ENCODE data around the gene SART3.
"Not testable (repeated sequence)": the region's sequence is repeated elsewhere in the genome, so short reads cannot be mapped to it uniquely, and the experiment has no call there.

SART3 gene

DNA sequence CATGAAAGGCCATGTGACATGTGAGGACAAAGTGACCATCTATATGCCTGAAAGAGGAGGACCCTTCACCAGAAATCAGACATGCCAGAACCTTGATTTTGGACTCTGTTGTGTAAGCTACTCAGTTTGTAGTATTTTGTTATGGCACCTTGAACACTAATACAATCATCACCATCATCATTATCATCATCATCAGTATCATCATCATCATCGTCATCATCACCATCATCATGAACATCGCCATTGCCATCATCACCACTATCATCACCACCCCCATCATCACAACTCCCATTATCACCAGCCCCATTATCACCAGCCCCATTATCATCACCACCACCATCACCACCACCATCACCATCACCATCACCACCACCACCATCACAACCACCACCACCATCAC, 17.3 kb upstream of the SART3 start:
- DNase-seq (ENCODE audit: low read depth in 2 of 2): no peak
- no peak overlapping the region for H3K4me3 ChIP-seq (replicated peaks in 1 of 2; ENCODE audit: low read depth in 2 of 2, low read length in 2 of 2)
- TF ChIP-seq, protein P1, sequence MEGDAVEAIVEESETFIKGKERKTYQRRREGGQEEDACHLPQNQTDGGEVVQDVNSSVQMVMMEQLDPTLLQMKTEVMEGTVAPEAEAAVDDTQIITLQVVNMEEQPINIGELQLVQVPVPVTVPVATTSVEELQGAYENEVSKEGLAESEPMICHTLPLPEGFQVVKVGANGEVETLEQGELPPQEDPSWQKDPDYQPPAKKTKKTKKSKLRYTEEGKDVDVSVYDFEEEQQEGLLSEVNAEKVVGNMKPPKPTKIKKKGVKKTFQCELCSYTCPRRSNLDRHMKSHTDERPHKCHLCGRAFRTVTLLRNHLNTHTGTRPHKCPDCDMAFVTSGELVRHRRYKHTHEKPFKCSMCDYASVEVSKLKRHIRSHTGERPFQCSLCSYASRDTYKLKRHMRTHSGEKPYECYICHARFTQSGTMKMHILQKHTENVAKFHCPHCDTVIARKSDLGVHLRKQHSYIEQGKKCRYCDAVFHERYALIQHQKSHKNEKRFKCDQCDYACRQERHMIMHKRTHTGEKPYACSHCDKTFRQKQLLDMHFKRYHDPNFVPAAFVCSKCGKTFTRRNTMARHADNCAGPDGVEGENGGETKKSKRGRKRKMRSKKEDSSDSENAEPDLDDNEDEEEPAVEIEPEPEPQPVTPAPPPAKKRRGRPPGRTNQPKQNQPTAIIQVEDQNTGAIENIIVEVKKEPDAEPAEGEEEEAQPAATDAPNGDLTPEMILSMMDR (IDR thresholded peaks at IDR 0.05; ENCODE audit: low read depth, low read length): no peak

DNA sequence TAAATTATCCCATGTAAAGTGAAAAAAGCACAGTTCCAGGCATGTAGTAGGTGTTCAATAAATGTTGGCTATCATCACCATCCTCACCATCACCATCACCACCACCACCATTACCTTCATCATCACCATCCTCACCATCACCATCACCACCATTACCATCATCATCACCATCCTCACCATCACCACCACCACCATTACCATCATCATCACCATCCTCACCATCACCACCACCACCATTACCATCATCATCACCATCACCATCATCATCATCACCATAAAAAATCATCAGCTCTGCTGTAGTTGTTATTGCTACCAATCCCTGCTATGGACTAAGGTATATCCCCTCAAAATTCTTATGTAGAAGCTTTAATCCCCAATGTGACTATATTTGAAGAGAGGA, 16.5 kb upstream of the SART3 start:
- no peak overlapping the region for H3K4me3 ChIP-seq (replicated peaks in 1 of 2; ENCODE audit: low read depth in 2 of 2, low read length in 2 of 2)
- no peak for DNase-seq (ENCODE audit: low read depth in 2 of 2)

DNA sequence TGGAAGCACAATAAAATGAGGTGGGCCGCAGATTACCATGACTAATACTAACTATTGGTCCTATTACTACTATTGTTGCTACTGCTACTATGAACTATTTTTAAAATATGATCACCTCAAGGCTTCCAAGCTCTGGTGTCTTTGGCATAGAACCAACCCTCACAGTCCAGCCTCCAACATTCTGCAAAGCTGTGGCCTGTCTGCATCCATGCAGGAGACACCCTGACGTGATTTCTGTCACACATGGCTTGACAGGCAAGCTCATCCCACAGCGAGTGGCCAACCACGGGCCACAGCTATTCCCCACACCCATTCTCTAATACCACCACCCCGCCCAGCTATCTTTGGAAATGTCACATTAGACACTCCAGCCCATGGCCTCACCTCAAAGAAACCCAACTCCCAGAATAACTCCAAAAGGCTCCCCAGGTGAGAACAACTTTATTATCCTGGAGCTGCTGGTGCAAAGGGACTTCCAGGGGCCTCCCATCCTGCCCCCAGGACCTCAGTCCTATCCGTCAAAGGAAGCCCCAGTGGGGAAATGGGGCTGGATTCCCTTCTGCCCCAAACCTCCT, 15.8 kb upstream of the SART3 start:
- H3K4me3 ChIP-seq (replicated peaks in 1 of 2; ENCODE audit: low read depth in 2 of 2, low read length in 2 of 2): no peak overlapping the region
- TF ChIP-seq, protein P1 (IDR thresholded peaks at IDR 0.05; ENCODE audit: low read depth, low read length): no peak
- DNase-seq (ENCODE audit: low read depth in 2 of 2): no peak

More for the DNA sequence above, 16.5 kb upstream of the SART3 start:
- TF ChIP-seq, protein P1 (IDR thresholded peaks at IDR 0.05; ENCODE audit: low read depth, low read length): no peak

DNA sequence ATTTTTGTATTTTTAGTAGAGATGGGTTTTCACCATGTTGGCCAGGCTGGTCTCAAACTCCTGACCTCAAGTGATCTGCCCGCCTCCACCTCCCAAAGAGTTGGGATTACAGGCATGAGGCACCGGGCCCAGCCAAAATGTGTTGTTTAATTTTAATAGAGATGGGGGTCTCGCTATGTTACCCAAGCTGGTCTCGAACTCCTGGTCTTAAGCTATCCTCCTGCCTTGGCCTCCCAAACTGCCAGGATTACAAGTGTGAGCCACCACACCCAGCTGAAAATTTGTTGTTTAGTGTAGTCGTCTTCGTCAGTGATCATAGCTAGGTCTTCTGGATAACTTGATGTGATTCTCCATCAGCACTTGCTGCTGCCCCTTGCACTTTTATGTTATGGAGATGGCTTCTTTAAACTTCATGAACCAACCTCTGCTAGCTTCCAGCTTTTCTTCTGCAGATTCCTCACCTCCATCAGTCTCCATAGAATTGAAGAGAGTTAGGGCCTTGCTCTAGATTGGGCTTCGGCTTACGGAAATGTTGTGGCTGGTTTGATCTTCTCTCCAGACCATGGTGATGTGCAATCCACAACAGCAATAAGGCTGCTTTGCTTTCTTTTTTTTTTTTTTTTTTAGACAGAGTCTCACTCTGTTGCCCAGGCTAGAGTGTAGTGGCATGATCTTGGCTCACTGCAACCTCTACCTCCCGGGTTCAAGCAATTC, 14.4 kb upstream of the SART3 start:
- no peak overlapping the region for H3K4me3 ChIP-seq (replicated peaks in 1 of 2; ENCODE audit: low read depth in 2 of 2, low read length in 2 of 2)
- TF ChIP-seq, protein P1 (IDR thresholded peaks at IDR 0.05; ENCODE audit: low read depth, low read length): no peak
- peak in 1 of 2 donors; percentile 27 for DNase-seq (ENCODE audit: low read depth in 2 of 2)

DNA sequence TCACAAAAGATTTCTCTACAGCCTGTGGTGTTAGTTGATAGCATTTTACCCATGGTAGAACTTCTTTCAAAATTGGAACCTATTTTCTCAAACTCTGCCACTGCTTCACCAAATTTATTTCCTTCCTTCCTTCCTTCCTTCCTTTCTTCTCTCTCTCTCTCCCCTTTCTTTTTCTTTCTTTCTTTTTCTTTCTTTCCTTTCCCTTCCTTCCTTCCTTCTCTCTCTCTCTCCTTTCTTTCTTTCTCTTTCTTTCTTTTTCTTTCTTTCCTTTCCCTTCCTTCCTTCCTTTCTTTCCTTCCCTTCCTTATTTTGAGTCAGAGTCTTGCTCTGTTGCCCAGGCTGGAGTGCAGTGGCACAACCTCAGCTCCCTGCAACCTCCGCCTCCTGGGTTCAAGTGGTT, 13.3 kb upstream of the SART3 start:
- H3K4me3 ChIP-seq (replicated peaks in 1 of 2; ENCODE audit: low read depth in 2 of 2, low read length in 2 of 2); DNase-seq (ENCODE audit: low read depth in 2 of 2): not testable (repeated sequence)

DNA sequence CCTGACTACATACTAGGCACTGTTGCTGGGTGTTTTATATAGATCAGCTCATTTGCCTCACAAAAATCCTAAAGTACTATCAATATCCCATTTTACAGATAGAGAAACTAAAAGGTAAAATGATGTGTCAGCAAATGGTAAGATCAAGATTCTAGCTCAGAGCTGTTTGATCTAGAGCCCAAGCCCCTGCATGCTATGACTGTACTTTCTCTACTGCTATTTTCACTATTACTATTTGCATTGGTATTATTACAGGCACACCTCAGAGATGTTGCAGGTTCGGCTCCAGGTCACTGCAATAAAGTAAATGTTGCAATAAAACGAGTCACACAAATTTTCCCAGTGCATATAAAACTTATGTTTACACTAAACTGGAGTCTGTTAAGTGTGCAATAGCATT, 12.3 kb upstream of the SART3 start:
- no peak for DNase-seq (ENCODE audit: low read depth in 2 of 2)
- no peak overlapping the region for H3K4me3 ChIP-seq (replicated peaks in 1 of 2; ENCODE audit: low read depth in 2 of 2, low read length in 2 of 2)

DNA sequence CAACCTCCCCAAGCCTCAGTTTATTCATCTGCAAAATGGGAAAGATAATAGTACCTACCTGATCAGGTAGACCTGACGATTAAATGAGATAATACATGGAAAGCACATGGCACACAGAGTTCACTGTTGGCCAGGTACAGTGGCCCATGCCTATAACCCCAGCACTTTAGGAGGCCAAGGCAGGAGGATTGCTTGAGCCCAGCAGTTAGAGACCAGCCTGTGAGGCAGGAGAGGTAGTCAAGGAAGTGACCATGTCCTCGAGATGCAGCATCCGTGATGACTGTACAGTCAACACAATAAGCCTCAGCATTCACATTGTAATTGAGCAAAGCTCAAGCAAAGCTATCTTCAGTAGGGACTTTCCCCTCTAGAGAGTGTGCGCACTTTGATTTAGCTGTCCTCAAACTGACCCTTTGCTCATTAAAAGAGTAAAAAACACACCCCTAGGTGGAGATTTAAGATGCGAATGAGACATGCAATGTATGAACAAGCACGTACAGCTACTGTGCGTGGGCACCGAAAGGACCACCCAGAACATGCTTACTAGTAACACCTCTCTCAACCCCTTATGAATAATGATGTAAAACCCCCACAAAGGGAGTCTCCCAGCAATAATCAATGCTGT, 11.3 kb upstream of the SART3 start:
- peak in 1 of 2 donors; percentile 62 for DNase-seq (ENCODE audit: low read depth in 2 of 2)
- TF ChIP-seq, protein P1 (IDR thresholded peaks at IDR 0.05; ENCODE audit: low read depth, low read length): no peak

More for the DNA sequence above, 12.3 kb upstream of the SART3 start:
- TF ChIP-seq, protein P1 (IDR thresholded peaks at IDR 0.05; ENCODE audit: low read depth, low read length): no peak

More for the DNA sequence above, 11.3 kb upstream of the SART3 start:
- no peak overlapping the region for H3K4me3 ChIP-seq (replicated peaks in 1 of 2; ENCODE audit: low read depth in 2 of 2, low read length in 2 of 2)

All from cardiac fibroblast (primary cell).